Bronchial epithelial cell (primary cell): ENCODE data around the gene ARHGAP36. TPM values are rescaled to one million over a fixed set of nuclear protein-coding genes. Genes with fewer than 3 reads are reported as not detected.

ENCODE experiments used
- DNase-seq: peaks from one replicate; pipeline ENCODE4 v3.0.0-alpha.2; 2010; ENCODE audit warnings: low read depth
- FAIRE-seq: peaks from 2 replicates; lab custom pipeline; 2011; peaks lifted over from hg19 to GRCh38; lab: Jason Lieb, UNC
- H3K27me3 ChIP-seq: 2 replicates; pipeline ENCODE4 v1.5.1; 2011; ENCODE audit warnings: low read length; ENCODE audit not compliant: control insufficient read depth, insufficient read depth
- H3K36me3 ChIP-seq: 2 replicates; pipeline ENCODE4 v1.5.1; 2011; ENCODE audit warnings: low read length; ENCODE audit not compliant: control insufficient read depth, insufficient read depth
- H3K4me3 ChIP-seq: 2 replicates; pipeline ENCODE4 v1.5.1; 2011; ENCODE audit warnings: mild to moderate bottlenecking, low read depth, low read length, control low read depth
- CTCF ChIP-seq: IDR thresholded peaks from 2 replicates; pipeline ENCODE4 v1.5.1; 2011; ENCODE audit warnings: mild to moderate bottlenecking, moderate library complexity, low read length, control low read depth, inconsistent platforms; ENCODE audit not compliant: insufficient read depth, severe bottlenecking
- total RNA-seq: library from RNA; depleted of rRNA; stranded (reverse); fragments of >200 nt; gene quantifications from 2 replicates; pipeline ENCODE4 v1.2.1, GENCODE V29; 2014

The ARHGAP36 gene
- total RNA-seq, 1 donor from 2014 or later = not detected

GRCh38 chrX:131040781-131041180 lies 17.4 kb upstream of the ARHGAP36 start:
- Histone ChIP-seq H3K36me3 (no peaks in the 10 kb centered on the region), H3K27me3 (no peaks in the 10 kb centered on the region), H3K4me3 (no peak overlapping the region)
- DNase-seq (no peak), FAIRE-seq (no peak)
- TF ChIP-seq CTCF = no peak

- Histone ChIP-seq H3K27me3 (no peaks in the 10 kb centered on the region), H3K4me3 (no peak overlapping the region), H3K36me3 (no peaks in the 10 kb centered on the region)
- FAIRE-seq = no peak
- TF ChIP-seq CTCF = no peak
- DNase-seq = no peak
Measured at GRCh38 chrX:131041667-131042066, 16.5 kb upstream of the ARHGAP36 start.

- DNase-seq (no peak), FAIRE-seq (no peak)
- H3K4me3 ChIP-seq = no peak overlapping the region
- no peaks in the 10 kb centered on the region for H3K36me3 ChIP-seq
- no peaks in the 10 kb centered on the region for H3K27me3 ChIP-seq
- no peak for TF ChIP-seq CTCF
Measured at GRCh38 chrX:131045726-131046125, 12.4 kb upstream of the ARHGAP36 start.

GRCh38 chrX:131046596-131046995 lies 11.6 kb upstream of the ARHGAP36 start:
- TF ChIP-seq CTCF = no peak
- Histone ChIP-seq H3K36me3 (no peaks in the 10 kb centered on the region), H3K4me3 (no peak overlapping the region), H3K27me3 (no peaks in the 10 kb centered on the region)
- no peak for FAIRE-seq
- no peak for DNase-seq

GRCh38 chrX:131047180-131047579 lies 11.0 kb upstream of the ARHGAP36 start:
- TF ChIP-seq CTCF = no peak
- Histone ChIP-seq H3K36me3 (no peaks in the 10 kb centered on the region), H3K27me3 (no peaks in the 10 kb centered on the region), H3K4me3 (no peak overlapping the region)
- FAIRE-seq (no peak), DNase-seq (no peak)

GRCh38 chrX:131053076-131053475 lies 5.1 kb upstream of the ARHGAP36 start:
- Histone ChIP-seq H3K4me3 (no peak overlapping the region), H3K36me3 (no peaks in the 10 kb centered on the region), H3K27me3 (no peaks in the 10 kb centered on the region)
- no peak for FAIRE-seq
- no peak for TF ChIP-seq CTCF
- DNase-seq = no peak
